CD4-positive, alpha-beta T cell (primary cell): ENCODE results near the gene PTH1R. TPM values are rescaled to one million over a fixed set of nuclear protein-coding genes. Genes with fewer than 3 reads are reported as not detected.

Experiments used
- ATAC-seq: fragments of 200-7000 bp; cut with Tn5 transposase; one replicate; pipeline ENCODE4 v1.10.0; 2022; ENCODE audit warnings: mild to moderate bottlenecking; ENCODE audit not compliant: poor library complexity
- CTCF ChIA-PET: fragments of 350-600 bp; sonication (Branson Sonifier 250); formaldehyde crosslinking; loops from one replicate; lab custom pipeline; 2021; ENCODE audit warnings: antibody characterized with exemption, inconsistent platforms; lab: Charles Lee
- POLR2A ChIA-PET: fragments of 350-600 bp; sonication (Branson Sonifier 250); formaldehyde crosslinking; loops from one replicate; lab custom pipeline; 2021; ENCODE audit warnings: antibody characterized with exemption, inconsistent platforms; lab: Charles Lee
- DNase-seq, 14 experiments: peaks; one replicate each; pipeline ENCODE4 v3.0.0-alpha.2; 2013 to 2020; ENCODE audit warnings: mixed read lengths in 2 of 14
- H3K27ac ChIP-seq, 2 donors: one replicate each; pipeline versions ENCODE4 v1.5.1 to v1.7.0; 2013; ENCODE audit warnings: low read length in 2 of 2, low read depth in 1 of 2, mild to moderate bottlenecking in 1 of 2
- H3K27me3 ChIP-seq, 2 experiments: 1 replicate in 1 of 2; 2 replicates in 1 of 2; pipeline versions ENCODE4 v1.6.1 to v1.7.0; 2013; ENCODE audit warnings: low read length in 2 of 2, control low read depth in 1 of 2, mild to moderate bottlenecking in 1 of 2, moderate library complexity in 1 of 2; ENCODE audit not compliant: insufficient read depth in 2 of 2, control insufficient read depth in 1 of 2
- H3K36me3 ChIP-seq: one replicate; pipeline ENCODE4 v1.6.1; 2013; ENCODE audit warnings: low read length, control low read depth; ENCODE audit not compliant: insufficient read depth
- H3K4me1 ChIP-seq: one replicate; pipeline ENCODE4 v1.6.1; 2013; ENCODE audit warnings: low read length, control low read depth; ENCODE audit not compliant: insufficient read depth
- H3K4me3 ChIP-seq: one replicate; pipeline ENCODE4 v1.5.1; 2013; ENCODE audit warnings: mild to moderate bottlenecking, low read length, moderate library complexity
- H3K9me3 ChIP-seq, 2 experiments: 1 replicate in 1 of 2; 2 replicates in 1 of 2; pipeline versions ENCODE4 v1.6.1 to v1.7.0; 2013; ENCODE audit warnings: low read length in 2 of 2, mild to moderate bottlenecking in 2 of 2, control low read depth in 1 of 2, moderate library complexity in 1 of 2; ENCODE audit not compliant: control insufficient read depth in 1 of 2, insufficient read depth in 1 of 2
- H3K27ac Mint-ChIP-seq: one replicate; pipeline ENCODE4 v1.8.0; 2020; ENCODE audit warnings: mixed read lengths
- H3K27me3 Mint-ChIP-seq: one replicate; pipeline ENCODE4 v1.8.0; 2021; ENCODE audit warnings: mixed read lengths
- H3K36me3 Mint-ChIP-seq: one replicate; pipeline ENCODE4 v1.8.0; 2021; ENCODE audit warnings: low read depth, mixed read lengths
- H3K4me1 Mint-ChIP-seq: one replicate; pipeline ENCODE4 v1.8.0; 2021; ENCODE audit warnings: low read depth, mixed read lengths
- H3K4me3 Mint-ChIP-seq: one replicate; pipeline ENCODE4 v1.8.0; 2020; ENCODE audit warnings: mild to moderate bottlenecking, mixed read lengths
- H3K9me3 Mint-ChIP-seq: one replicate; pipeline ENCODE4 v1.8.0; 2020; ENCODE audit warnings: mixed read lengths
- intact Hi-C, 2 experiments: fragments of 100-400 bp; cut with DNase I in 1 of 2; cut with micrococcal nuclease in 1 of 2; formaldehyde crosslinking; loops; one replicate each; pipeline versions ENCODE4 v1.15.1 to v1.9.0; 2023 to 2025; cut with DNase I, micrococcal nuclease
- total RNA-seq, 174 experiments: library from RNA in 2 of 174; stranded (reverse) in 2 of 174; gene quantifications; one replicate each; pipeline ENCODE4 v1.2.3 and lab custom pipeline; 2021 to 2026
- TF ChIP-seq, protein P1 (sequence below): fragments of 200-600 bp; IDR thresholded peaks from one replicate; pipeline ENCODE4 v1.8.0; 2022; ENCODE audit warnings: antibody characterized with exemption, mild to moderate bottlenecking

Gene PTH1R
- total RNA-seq, 2 experiments from 2014 or later, result not detected

DNA sequence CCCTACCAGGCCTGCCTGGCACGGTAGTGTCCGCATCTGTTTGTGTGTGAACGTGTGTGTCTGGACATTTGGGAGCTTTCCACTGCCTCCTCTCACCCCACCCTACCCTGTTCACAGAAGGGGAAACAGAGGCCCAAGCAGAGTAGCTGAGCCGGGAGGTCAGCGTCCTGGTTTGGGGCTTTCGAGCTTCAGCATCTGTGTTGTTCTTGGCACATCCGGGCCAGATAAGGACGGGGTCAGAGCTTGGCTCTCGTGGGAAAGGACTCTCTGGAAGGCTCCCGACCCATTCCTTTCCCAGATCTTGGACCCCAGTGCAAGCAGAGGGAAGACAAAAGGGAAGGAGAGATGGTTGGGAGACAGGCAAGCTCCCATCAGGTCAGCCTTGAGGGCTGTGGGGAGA lies 6.3 kb upstream of the PTH1R start:
- Histone ChIP-seq H3K27ac (no peak overlapping the region), H3K9me3 (no peaks in the 10 kb centered on the region), H3K27me3 (no peaks in the 10 kb centered on the region), H3K4me3 (no peak overlapping the region), H3K4me1 (peaks cover 5% of the 10 kb centered on the region), H3K36me3 (no peaks in the 10 kb centered on the region)
- POLR2A ChIA-PET, result no interaction called here
- intact Hi-C loops, result no loop called here
- no peak for ATAC-seq
- H3K27me3 Mint-ChIP-seq, result peaks cover 5% of the 10 kb centered on the region
- no peaks in the 10 kb centered on the region for H3K36me3 Mint-ChIP-seq
- no peaks in the 10 kb centered on the region for H3K9me3 Mint-ChIP-seq
- no peak overlapping the region for H3K4me3 Mint-ChIP-seq
- H3K27ac Mint-ChIP-seq, result no peak overlapping the region
- CTCF ChIA-PET, result no interaction called here
- peaks cover 9% of the 10 kb centered on the region for H3K4me1 Mint-ChIP-seq
- TF ChIP-seq, protein P1, sequence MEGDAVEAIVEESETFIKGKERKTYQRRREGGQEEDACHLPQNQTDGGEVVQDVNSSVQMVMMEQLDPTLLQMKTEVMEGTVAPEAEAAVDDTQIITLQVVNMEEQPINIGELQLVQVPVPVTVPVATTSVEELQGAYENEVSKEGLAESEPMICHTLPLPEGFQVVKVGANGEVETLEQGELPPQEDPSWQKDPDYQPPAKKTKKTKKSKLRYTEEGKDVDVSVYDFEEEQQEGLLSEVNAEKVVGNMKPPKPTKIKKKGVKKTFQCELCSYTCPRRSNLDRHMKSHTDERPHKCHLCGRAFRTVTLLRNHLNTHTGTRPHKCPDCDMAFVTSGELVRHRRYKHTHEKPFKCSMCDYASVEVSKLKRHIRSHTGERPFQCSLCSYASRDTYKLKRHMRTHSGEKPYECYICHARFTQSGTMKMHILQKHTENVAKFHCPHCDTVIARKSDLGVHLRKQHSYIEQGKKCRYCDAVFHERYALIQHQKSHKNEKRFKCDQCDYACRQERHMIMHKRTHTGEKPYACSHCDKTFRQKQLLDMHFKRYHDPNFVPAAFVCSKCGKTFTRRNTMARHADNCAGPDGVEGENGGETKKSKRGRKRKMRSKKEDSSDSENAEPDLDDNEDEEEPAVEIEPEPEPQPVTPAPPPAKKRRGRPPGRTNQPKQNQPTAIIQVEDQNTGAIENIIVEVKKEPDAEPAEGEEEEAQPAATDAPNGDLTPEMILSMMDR, result no peak
- DNase-seq, result no peak

DNA sequence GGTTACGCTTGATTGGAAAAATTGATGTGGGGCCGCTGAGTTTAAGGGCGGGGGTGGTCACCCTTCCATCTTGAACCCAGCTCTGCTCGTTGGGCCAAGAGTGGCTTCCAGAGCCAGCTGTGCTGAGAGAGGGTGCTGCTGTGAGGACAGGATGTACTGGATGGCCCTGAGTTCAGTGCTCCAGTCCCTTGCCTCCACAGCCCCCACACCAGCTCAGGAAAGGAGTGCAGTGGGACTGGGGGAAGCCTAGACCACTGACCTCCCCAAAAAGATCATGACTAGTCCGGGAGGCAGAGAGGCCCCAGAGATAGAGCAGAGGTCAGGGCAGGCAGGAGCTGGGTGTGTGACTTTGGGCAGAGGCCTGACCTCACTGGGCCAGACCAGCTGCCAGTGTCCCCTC lies 4.0 kb upstream of the PTH1R start:
- no peak overlapping the region for H3K4me3 Mint-ChIP-seq
- no peaks in the 10 kb centered on the region for H3K27me3 Mint-ChIP-seq
- H3K36me3 Mint-ChIP-seq, result no peaks in the 10 kb centered on the region
- H3K4me3 ChIP-seq, result no peak overlapping the region
- H3K4me1 Mint-ChIP-seq, result peaks cover 9% of the 10 kb centered on the region
- intact Hi-C loops, result no loop called here
- no peak for DNase-seq
- H3K9me3 ChIP-seq, result no peaks in the 10 kb centered on the region
- ChIA-PET POLR2A (no interaction called here), CTCF (no interaction called here)
- ATAC-seq, result no peak
- peaks cover 0 to 1% of the 10 kb centered on the region in 2 experiments for H3K27me3 ChIP-seq
- H3K9me3 Mint-ChIP-seq, result no peaks in the 10 kb centered on the region
- H3K27ac Mint-ChIP-seq, result no peak overlapping the region
- no peaks in the 10 kb centered on the region for H3K36me3 ChIP-seq
- H3K27ac ChIP-seq, result no peak overlapping the region
- no peaks in the 10 kb centered on the region for H3K4me1 ChIP-seq
- TF ChIP-seq, protein P1, result no peak

DNA sequence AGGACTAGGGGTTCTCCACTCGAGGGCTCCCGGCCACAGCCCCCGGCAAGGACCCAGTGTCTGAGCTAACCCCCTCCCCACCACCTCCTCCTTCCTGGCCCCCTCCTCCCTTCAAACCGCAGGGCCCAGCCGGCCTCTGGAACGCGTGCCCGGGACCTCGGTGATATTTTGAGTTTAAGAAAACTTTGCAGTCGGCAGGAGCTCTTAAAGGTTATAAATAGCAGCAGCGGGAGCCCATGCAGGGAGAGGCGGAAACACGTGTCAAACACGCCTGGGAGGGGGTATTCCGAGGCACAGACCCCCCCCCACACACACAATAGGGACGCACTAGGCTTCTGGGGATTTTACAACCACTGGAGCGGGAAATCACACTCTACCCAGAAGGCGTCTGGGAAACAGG lies 3.1 kb upstream of the PTH1R start:
- Mint-ChIP-seq H3K27me3 (peaks cover 6% of the 10 kb centered on the region), H3K36me3 (no peaks in the 10 kb centered on the region), H3K4me3 (no peak overlapping the region), H3K9me3 (no peaks in the 10 kb centered on the region), H3K27ac (no peak overlapping the region), H3K4me1 (peaks cover 9% of the 10 kb centered on the region)
- no peaks in the 10 kb centered on the region for H3K9me3 ChIP-seq
- DNase-seq, result no peak
- no peak for ATAC-seq
- POLR2A ChIA-PET, result no interaction called here
- no peaks in the 10 kb centered on the region for H3K4me1 ChIP-seq
- H3K36me3 ChIP-seq, result no peaks in the 10 kb centered on the region
- TF ChIP-seq, protein P1, result no peak
- H3K27me3 ChIP-seq, result peaks cover 0 to 4% of the 10 kb centered on the region in 2 experiments
- H3K27ac ChIP-seq, result no peak overlapping the region
- intact Hi-C loops, result no loop called here
- no peak overlapping the region for H3K4me3 ChIP-seq
- CTCF ChIA-PET, result no interaction called here
